ENCODE results near the gene MBTPS1.

The MBTPS1 gene

GRCh38 chr16:84056933-84057332 lies 59.8 kb downstream of the MBTPS1 start:
- H3K27me3 ChIP-seq (ENCODE audit: low read length): no peaks in the 10 kb centered on the region
- no peak overlapping the region for H3K27ac ChIP-seq (ENCODE audit: low read depth, low read length)
- no peaks in the 10 kb centered on the region for H3K9me2 ChIP-seq (replicated peaks; ENCODE audit: insufficient read depth, low read length)
- no peak overlapping the region for H3K4me3 ChIP-seq (ENCODE audit: insufficient read depth, low read length, poor library complexity, severe bottlenecking)
- H4K20me1 ChIP-seq (ENCODE audit: low read depth, low read length): no peaks in the 10 kb centered on the region
- H2AFZ ChIP-seq (ENCODE audit: low read depth, low read length, severe bottlenecking): no peak overlapping the region
- no peak overlapping the region for H3K9ac ChIP-seq (ENCODE audit: low read length)
- H3K9me3 ChIP-seq (ENCODE audit: insufficient read depth, low read length): no peaks in the 10 kb centered on the region
- H3K79me2 ChIP-seq (ENCODE audit: insufficient read depth, low read length): no peaks in the 10 kb centered on the region
- no peak overlapping the region for H3K4me2 ChIP-seq (ENCODE audit: low read depth, low read length, poor library complexity, severe bottlenecking)
- H3F3A ChIP-seq (ENCODE audit: insufficient read depth): no peaks in the 10 kb centered on the region
- TF ChIP-seq EZH2phosphoT487 (conservative IDR thresholded peaks at IDR 0.05; ENCODE audit: low read length) (no peak), CTCF (IDR thresholded peaks at IDR 0.05; ENCODE audit: insufficient read depth, low read length, poor library complexity, severe bottlenecking) (no peak)
- no peaks in the 10 kb centered on the region; the same call in 1 of the 2 replicates for H3K36me3 ChIP-seq (ENCODE audit: low read length)

GRCh38 chr16:84055801-84056634 lies 60.7 kb downstream of the MBTPS1 start:
- Histone ChIP-seq H3K4me2 (ENCODE audit: low read depth, low read length, poor library complexity, severe bottlenecking) (no peak overlapping the region), H3K9me2 (replicated peaks; ENCODE audit: insufficient read depth, low read length) (no peaks in the 10 kb centered on the region), H3K9me3 (ENCODE audit: insufficient read depth, low read length) (no peaks in the 10 kb centered on the region), H3K36me3 (ENCODE audit: low read length) (no peaks in the 10 kb centered on the region; the same call in 1 of the 2 replicates), H2AFZ (ENCODE audit: low read depth, low read length, severe bottlenecking) (no peak overlapping the region), H3F3A (ENCODE audit: insufficient read depth) (no peaks in the 10 kb centered on the region), H3K4me3 (ENCODE audit: insufficient read depth, low read length, poor library complexity, severe bottlenecking) (no peak overlapping the region), H4K20me1 (ENCODE audit: low read depth, low read length) (no peaks in the 10 kb centered on the region), H3K79me2 (ENCODE audit: insufficient read depth, low read length) (no peaks in the 10 kb centered on the region), H3K27ac (ENCODE audit: low read depth, low read length) (no peak overlapping the region), H3K9ac (ENCODE audit: low read length) (no peak overlapping the region), H3K27me3 (ENCODE audit: low read length) (no peaks in the 10 kb centered on the region)
- TF ChIP-seq CTCF (IDR thresholded peaks at IDR 0.05; ENCODE audit: insufficient read depth, low read length, poor library complexity, severe bottlenecking) (no peak), EZH2phosphoT487 (conservative IDR thresholded peaks at IDR 0.05; ENCODE audit: low read length) (no peak)

- H3K9ac ChIP-seq (ENCODE audit: low read length): no peak overlapping the region
- no peaks in the 10 kb centered on the region; the same call in 1 of the 2 replicates for H3K36me3 ChIP-seq (ENCODE audit: low read length)
- no peaks in the 10 kb centered on the region for H3K9me2 ChIP-seq (replicated peaks; ENCODE audit: insufficient read depth, low read length)
- no peak for TF ChIP-seq CTCF (IDR thresholded peaks at IDR 0.05; ENCODE audit: insufficient read depth, low read length, poor library complexity, severe bottlenecking)
- no peak for TF ChIP-seq EZH2phosphoT487 (conservative IDR thresholded peaks at IDR 0.05; ENCODE audit: low read length)
- no peak overlapping the region for H3K4me3 ChIP-seq (ENCODE audit: insufficient read depth, low read length, poor library complexity, severe bottlenecking)
- H3K9me3 ChIP-seq (ENCODE audit: insufficient read depth, low read length): no peaks in the 10 kb centered on the region
- no peak overlapping the region for H2AFZ ChIP-seq (ENCODE audit: low read depth, low read length, severe bottlenecking)
- H4K20me1 ChIP-seq (ENCODE audit: low read depth, low read length): no peaks in the 10 kb centered on the region
- H3F3A ChIP-seq (ENCODE audit: insufficient read depth): no peaks in the 10 kb centered on the region
- no peak overlapping the region for H3K27ac ChIP-seq (ENCODE audit: low read depth, low read length)
- no peak overlapping the region for H3K4me2 ChIP-seq (ENCODE audit: low read depth, low read length, poor library complexity, severe bottlenecking)
- no peaks in the 10 kb centered on the region for H3K27me3 ChIP-seq (ENCODE audit: low read length)
- no peaks in the 10 kb centered on the region for H3K79me2 ChIP-seq (ENCODE audit: insufficient read depth, low read length)
These were observed 61.4 kb downstream of the MBTPS1 start for GRCh38 chr16:84055366-84055765.
